ENCODE data around the gene AKT3. TPM values are rescaled to one million over a fixed set of nuclear protein-coding genes. Genes with fewer than 3 reads are reported as not detected.

AKT3 gene
- total RNA-seq, 4 donors from 2014 or later, result 2.0 to 32.2 (median 9.3) TPM

GRCh38 chr1:243748227-243748626 is 101.8 kb downstream of the AKT3 start:
- Histone ChIP-seq H3K4me1 (peaks cover 0 to 9% (median 7%) of the 10 kb centered on the region in 3 donors), H3K27ac (no peak overlapping the region), H3K9me3 (no peaks in the 10 kb centered on the region), H3K27me3 (no peaks in the 10 kb centered on the region), H3K36me3 (no peaks in the 10 kb centered on the region), H3K4me3 (no peak overlapping the region)
- DNase-seq, result no peak
- no peak for TF ChIP-seq CTCF (IDR thresholded peaks at IDR 0.05)
- TF ChIP-seq POLR2A (IDR thresholded peaks at IDR 0.05), result no peak
- intact Hi-C loops (cut with DNase I), result loop anchor here (10.0 kb wide), 1 partner anchor 403 kb away; no protein-coding TSS in a partner anchor

- Histone ChIP-seq H3K27ac (no peak overlapping the region), H3K4me1 (peaks cover 0 to 8% (median 7%) of the 10 kb centered on the region in 3 donors), H3K36me3 (no peaks in the 10 kb centered on the region), H3K4me3 (no peak overlapping the region), H3K9me3 (no peaks in the 10 kb centered on the region), H3K27me3 (no peaks in the 10 kb centered on the region)
- TF ChIP-seq CTCF (IDR thresholded peaks at IDR 0.05), result no peak
- TF ChIP-seq POLR2A (IDR thresholded peaks at IDR 0.05), result no peak
- intact Hi-C loops (cut with DNase I), result loop anchor here (10.0 kb wide), 1 partner anchor 402 kb away; no protein-coding TSS in a partner anchor
- no peak for DNase-seq
Measured at GRCh38 chr1:243746751-243747150, 103.3 kb downstream of the AKT3 start.

- Histone ChIP-seq H3K27me3 (no peaks in the 10 kb centered on the region), H3K4me3 (no peak overlapping the region), H3K27ac (no peak overlapping the region), H3K9me3 (no peaks in the 10 kb centered on the region), H3K36me3 (no peaks in the 10 kb centered on the region), H3K4me1 (no peaks in the 10 kb centered on the region)
- TF ChIP-seq POLR2A (IDR thresholded peaks at IDR 0.05) (no peak), CTCF (IDR thresholded peaks at IDR 0.05) (no peak)
- no peak for DNase-seq
- WGBS, 2 donors, result 81 to 86% methylated on average over 4 of the region's 4 CpGs
- intact Hi-C loops (cut with DNase I), result loop anchor here (10.0 kb wide), 1 partner anchor 401 kb away; no protein-coding TSS in a partner anchor
Measured at GRCh38 chr1:243745356-243745755, 104.7 kb downstream of the AKT3 start.

- Histone ChIP-seq H3K36me3 (no peaks in the 10 kb centered on the region), H3K27me3 (no peaks in the 10 kb centered on the region), H3K27ac (no peak overlapping the region), H3K4me1 (peaks cover 0 to 6% (median 0%) of the 10 kb centered on the region in 3 donors), H3K4me3 (no peak overlapping the region), H3K9me3 (no peaks in the 10 kb centered on the region)
- 82 to 87% methylated on average over 4 of the region's 4 CpGs for WGBS, 2 donors
- intact Hi-C loops (cut with DNase I), result loop anchor here (10.0 kb wide), 1 partner anchor 398 kb away; no protein-coding TSS in a partner anchor
- TF ChIP-seq CTCF (IDR thresholded peaks at IDR 0.05) (no peak), POLR2A (IDR thresholded peaks at IDR 0.05) (no peak)
- no peak for DNase-seq
Measured at GRCh38 chr1:243742819-243743218, 107.2 kb downstream of the AKT3 start.

- Histone ChIP-seq H3K4me3 (no peak overlapping the region), H3K9me3 (no peaks in the 10 kb centered on the region), H3K27ac (no peak overlapping the region), H3K4me1 (peaks cover 0 to 6% (median 0%) of the 10 kb centered on the region in 3 donors), H3K36me3 (no peaks in the 10 kb centered on the region), H3K27me3 (no peaks in the 10 kb centered on the region)
- no peak for DNase-seq
- WGBS, 2 donors, result 94 to 98% methylated on average over 2 of the region's 2 CpGs
- no peak for TF ChIP-seq POLR2A (IDR thresholded peaks at IDR 0.05)
- TF ChIP-seq CTCF (IDR thresholded peaks at IDR 0.05), result no peak
- intact Hi-C loops (cut with DNase I), result loop anchor here (10.0 kb wide), 1 partner anchor 396 kb away; no protein-coding TSS in a partner anchor
Measured at GRCh38 chr1:243740255-243740999, 109.6 kb downstream of the AKT3 start.

Measured in esophagus squamous epithelium (tissue), 5 donors.